GM23338 (cell line): ENCODE measurements around the gene PTAFR.

ENCODE experiments used
- CREB1 ChIP-seq: fragments of 250-450 bp; sonication (Bioruptor Pico); IDR thresholded peaks from 2 replicates; pipeline ENCODE4 v1.5.0; 2020; ENCODE audit warnings: low read depth, mild to moderate bottlenecking, moderate library complexity
- CTCF ChIP-seq, 2 experiments: fragments of 200-600 bp in 1 of 2; sonication (generic) in 1 of 2; conservative IDR thresholded peaks; 2 replicates each; pipeline versions ENCODE4 v1.5.1 to v1.6.1; 2016 to 2017; ENCODE audit warnings: antibody characterized with exemption in 2 of 2, low read depth in 2 of 2, mild to moderate bottlenecking in 2 of 2, moderate library complexity in 1 of 2
- ETS1 ChIP-seq: IDR thresholded peaks from 2 replicates; pipeline ENCODE4 v1.6.1; 2016; ENCODE audit warnings: antibody characterized with exemption
- EZH2 ChIP-seq: fragments of 200-600 bp; sonication (generic); IDR thresholded peaks from one replicate; pipeline ENCODE4 v1.8.0; 2017; ENCODE audit warnings: antibody characterized with exemption, mild to moderate bottlenecking, low read depth; ENCODE audit not compliant: unreplicated experiment
- EZH2phosphoT487 ChIP-seq: fragments of 200-600 bp; sonication (generic); IDR thresholded peaks from one replicate; pipeline ENCODE4 v1.8.1; 2018; ENCODE audit warnings: antibody characterized with exemption; ENCODE audit not compliant: unreplicated experiment
- JUNB ChIP-seq: IDR thresholded peaks from one replicate; pipeline ENCODE4 v1.6.1; 2016; ENCODE audit warnings: antibody characterized with exemption; ENCODE audit not compliant: unreplicated experiment
- NANOG ChIP-seq: IDR thresholded peaks from 2 replicates; pipeline ENCODE4 v1.6.1; 2016; ENCODE audit warnings: antibody characterized with exemption, borderline replicate concordance
- POLR2AphosphoS5 ChIP-seq: IDR thresholded peaks from 2 replicates; pipeline ENCODE4 v1.6.1; 2016; ENCODE audit warnings: antibody characterized with exemption, low read depth
- REST ChIP-seq: IDR thresholded peaks from one replicate; pipeline ENCODE4 v1.6.1; 2018; ENCODE audit warnings: antibody characterized with exemption; ENCODE audit not compliant: unreplicated experiment
- STAT1 ChIP-seq: IDR thresholded peaks from one replicate; pipeline ENCODE4 v1.6.1; 2016; ENCODE audit warnings: antibody characterized with exemption; ENCODE audit not compliant: unreplicated experiment
- ZNF331 ChIP-seq: fragments of 250-450 bp; sonication (Bioruptor Pico); IDR thresholded peaks from 2 replicates; pipeline ENCODE4 v1.5.0; 2020; ENCODE audit warnings: low read depth, mild to moderate bottlenecking, moderate library complexity
- ZNF462 ChIP-seq: fragments of 250-450 bp; sonication (Bioruptor Pico); IDR thresholded peaks from 2 replicates; pipeline ENCODE4 v1.5.0; 2020; ENCODE audit warnings: mild to moderate bottlenecking, moderate library complexity

- no peak for TF ChIP-seq CTCF (conservative IDR thresholded peaks at IDR 0.05; ENCODE audit: low read depth in 2 of 2)
- no peak for TF ChIP-seq POLR2AphosphoS5
- TF ChIP-seq CREB1, result no peak
- no peak for TF ChIP-seq EZH2phosphoT487
- no peak for TF ChIP-seq EZH2
- TF ChIP-seq REST, result no peak
- TF ChIP-seq ETS1, result no peak
- TF ChIP-seq JUNB, result no peak
- no peak for TF ChIP-seq NANOG
- TF ChIP-seq ZNF331 (CRISPR knock-in tag), result no peak
- TF ChIP-seq STAT1, result no peak
- no peak for TF ChIP-seq ZNF462 (CRISPR knock-in tag)
These were observed 19.7 kb downstream of the PTAFR start for GRCh38 chr1:28156821-28157220.
